SJCRH30 (cell line): ENCODE measurements around the gene FAM50B. TPM values are rescaled to one million over a fixed set of nuclear protein-coding genes. Genes with fewer than 3 reads are reported as not detected.

Source experiments
- DNase-seq, 2 experiments: peaks; one replicate each; pipeline ENCODE4 v3.0.0-alpha.2; 2015 to 2020
- H3K27ac ChIP-seq: fragments of 250-450 bp; sonication (Bioruptor Pico); 2 replicates; pipeline ENCODE4 v1.5.1; 2020; ENCODE audit warnings: mild to moderate bottlenecking, moderate library complexity
- H3K27me3 ChIP-seq: fragments of 250-450 bp; sonication (Bioruptor Pico); 2 replicates; pipeline ENCODE4 v1.5.1; 2020; ENCODE audit warnings: mild to moderate bottlenecking, moderate library complexity
- H3K36me3 ChIP-seq: fragments of 250-450 bp; sonication (Bioruptor Pico); 2 replicates; pipeline ENCODE4 v1.5.1; 2020; ENCODE audit warnings: mild to moderate bottlenecking, moderate library complexity
- H3K4me1 ChIP-seq: fragments of 250-450 bp; sonication (Bioruptor Pico); 2 replicates; pipeline ENCODE4 v1.5.1; 2020; ENCODE audit warnings: mild to moderate bottlenecking, moderate library complexity
- H3K4me3 ChIP-seq: fragments of 250-450 bp; sonication (Bioruptor Pico); 2 replicates; pipeline ENCODE4 v1.5.1; 2020; ENCODE audit warnings: mild to moderate bottlenecking, moderate library complexity
- H3K9me3 ChIP-seq: fragments of 250-450 bp; sonication (Bioruptor Pico); replicated peaks from 2 replicates; pipeline ENCODE4 v1.5.1; 2020; ENCODE audit warnings: mild to moderate bottlenecking, moderate library complexity
- total RNA-seq: library from RNA; depleted of rRNA; stranded (reverse); fragments of >200 nt; shearing (Covaris generic); gene quantifications from 2 replicates; pipeline ENCODE4 v1.2.3, GENCODE V29; 2014; rRNA removed

The FAM50B gene, protein sequence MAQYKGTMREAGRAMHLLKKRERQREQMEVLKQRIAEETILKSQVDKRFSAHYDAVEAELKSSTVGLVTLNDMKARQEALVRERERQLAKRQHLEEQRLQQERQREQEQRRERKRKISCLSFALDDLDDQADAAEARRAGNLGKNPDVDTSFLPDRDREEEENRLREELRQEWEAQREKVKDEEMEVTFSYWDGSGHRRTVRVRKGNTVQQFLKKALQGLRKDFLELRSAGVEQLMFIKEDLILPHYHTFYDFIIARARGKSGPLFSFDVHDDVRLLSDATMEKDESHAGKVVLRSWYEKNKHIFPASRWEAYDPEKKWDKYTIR
- 1.1 and 1.4 TPM in 2 replicates for total RNA-seq

DNA sequence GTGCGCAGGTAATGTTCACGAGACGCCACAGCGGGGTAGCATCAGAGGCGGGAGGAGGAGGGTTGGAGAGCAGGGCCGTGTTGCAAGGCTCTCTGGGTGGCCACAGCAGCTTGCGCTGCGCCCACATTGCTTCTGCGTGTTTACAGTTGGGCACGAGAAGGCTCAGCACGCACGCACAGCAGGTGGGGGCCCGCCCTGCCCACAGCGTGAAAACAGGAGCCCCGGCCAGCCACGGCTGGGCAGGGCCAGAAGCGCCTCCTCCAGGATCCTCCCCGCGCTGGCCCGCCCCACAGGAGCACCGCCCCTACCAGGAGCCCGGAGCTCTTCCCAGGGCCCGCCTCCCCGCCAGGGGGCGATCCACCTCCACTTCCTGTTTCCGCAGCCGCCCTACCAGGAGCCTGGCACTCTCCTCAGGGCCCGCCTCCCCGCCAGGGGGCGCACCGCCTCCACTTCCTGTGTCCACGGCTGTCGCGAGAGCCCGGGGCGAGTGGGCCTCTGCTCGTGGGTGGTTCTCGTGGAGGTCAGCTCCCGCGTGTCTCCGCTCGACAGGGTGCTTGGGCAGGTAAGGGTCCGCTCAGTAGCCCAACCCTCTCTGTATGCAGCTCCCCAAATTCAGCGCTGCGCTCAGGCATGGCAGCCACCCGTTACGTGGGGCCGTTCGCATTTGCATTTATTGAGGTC lies at the start of gene FAM50B:
TSS of gene FAM50B (plus strand) at position 449 of the 681 bp plus-strand sequence. CDS start 439 bp downstream, outside the sequence.
- peak; percentile 86 for DNase-seq
- Histone ChIP-seq H3K4me3 (peak within 1 kb of the TSS; percentile 57), H3K27ac (no peak within 1 kb of the TSS), H3K4me1 (peaks cover 4% of the 10 kb centered on the region), H3K9me3 (no peaks in the 10 kb centered on the region), H3K36me3 (no peaks in the 10 kb centered on the region), H3K27me3 (no peaks in the 10 kb centered on the region)

DNA sequence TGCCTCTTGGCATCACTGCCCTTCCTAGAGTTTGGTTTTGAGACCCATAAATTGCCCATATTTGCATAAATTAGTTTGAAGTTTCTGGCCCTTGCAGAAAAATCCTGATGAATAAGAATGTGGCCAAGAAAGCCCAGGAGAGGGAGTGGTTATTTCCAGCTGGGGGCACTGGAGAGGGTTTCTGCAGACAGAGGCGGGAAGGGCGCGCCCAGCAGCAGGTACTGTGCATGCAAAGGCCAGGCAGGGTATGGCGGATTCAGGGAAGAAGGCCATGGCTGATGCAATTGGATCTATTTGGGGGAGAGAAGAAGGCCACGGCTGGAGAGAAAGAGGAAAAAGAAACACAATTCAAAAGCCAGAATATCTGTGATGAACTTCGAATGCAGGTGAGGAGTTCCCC lies 49.5 kb upstream of the FAM50B start:
- H3K27me3 ChIP-seq = no peaks in the 10 kb centered on the region
- DNase-seq = no peak
- no peaks in the 10 kb centered on the region for H3K36me3 ChIP-seq
- no peaks in the 10 kb centered on the region for H3K9me3 ChIP-seq
- no peak overlapping the region for H3K4me3 ChIP-seq
- peaks cover 39% of the 10 kb centered on the region for H3K4me1 ChIP-seq
- no peak overlapping the region for H3K27ac ChIP-seq

DNA sequence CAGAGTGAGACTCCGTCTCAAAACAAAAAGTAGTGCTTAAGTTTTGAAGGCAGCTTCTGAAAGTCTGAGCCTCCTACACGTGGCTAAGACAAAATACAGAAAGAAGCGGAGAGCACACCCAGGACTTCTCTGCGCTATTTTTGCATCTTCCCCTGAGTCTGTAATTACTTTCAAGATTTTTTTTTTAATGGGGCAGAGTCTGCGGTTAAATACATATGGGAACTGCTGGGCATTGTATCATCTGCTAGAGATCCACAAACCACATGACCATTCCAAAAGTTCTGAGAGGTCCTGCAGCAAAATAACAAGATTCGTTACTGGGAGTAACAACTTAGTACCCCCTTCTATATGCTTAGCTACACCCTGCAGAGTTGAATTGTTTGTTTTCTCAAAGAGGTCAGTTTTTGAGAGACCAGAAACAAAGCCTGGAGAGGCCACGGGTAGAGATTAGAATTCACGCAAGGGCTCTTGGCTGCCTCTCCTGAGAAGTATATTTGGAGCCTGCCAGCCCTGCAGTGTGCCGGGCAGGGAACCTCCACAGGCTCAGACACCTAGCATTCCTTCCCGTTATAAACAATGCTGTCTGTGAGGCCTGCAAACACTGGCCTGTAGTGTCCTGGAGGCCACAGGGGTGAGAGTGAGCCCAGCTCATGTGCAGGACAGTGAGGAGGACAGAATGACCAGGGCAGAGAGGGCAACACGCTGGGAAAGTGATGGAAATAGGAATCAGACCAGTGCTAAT lies 48.2 kb upstream of the FAM50B start:
- DNase-seq = no peak
- H3K4me1 ChIP-seq = peaks cover 38% of the 10 kb centered on the region

DNA sequence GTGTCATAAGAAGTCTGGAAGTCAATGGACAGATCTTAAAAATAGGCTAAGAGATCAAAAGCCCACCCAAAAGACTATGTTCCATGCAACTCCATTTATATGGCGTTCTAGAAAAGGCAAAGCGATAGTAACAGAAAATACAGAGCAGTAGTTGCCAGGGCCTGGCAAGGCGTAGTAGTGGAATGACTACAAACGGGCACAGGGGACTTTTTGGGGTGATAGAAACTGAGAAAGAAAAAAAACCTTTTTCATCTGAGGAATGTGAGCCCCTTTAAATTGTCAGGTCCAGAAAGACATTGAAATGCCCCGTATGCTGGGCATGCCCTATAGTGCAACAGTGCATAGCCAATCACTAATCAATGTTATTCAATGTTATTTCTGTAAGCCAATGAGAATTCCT lies 47.2 kb upstream of the FAM50B start:
- peaks cover 28% of the 10 kb centered on the region for H3K4me1 ChIP-seq
- H3K27ac ChIP-seq = no peak overlapping the region
- DNase-seq = no peak
- H3K9me3 ChIP-seq = no peaks in the 10 kb centered on the region
- no peaks in the 10 kb centered on the region for H3K36me3 ChIP-seq
- no peaks in the 10 kb centered on the region for H3K27me3 ChIP-seq
- no peak overlapping the region for H3K4me3 ChIP-seq

More for the DNA sequence above, 48.2 kb upstream of the FAM50B start:
- no peak overlapping the region for H3K27ac ChIP-seq
- H3K9me3 ChIP-seq = no peaks in the 10 kb centered on the region
- H3K4me3 ChIP-seq = no peak overlapping the region
- H3K36me3 ChIP-seq = no peaks in the 10 kb centered on the region
- no peaks in the 10 kb centered on the region for H3K27me3 ChIP-seq

DNA sequence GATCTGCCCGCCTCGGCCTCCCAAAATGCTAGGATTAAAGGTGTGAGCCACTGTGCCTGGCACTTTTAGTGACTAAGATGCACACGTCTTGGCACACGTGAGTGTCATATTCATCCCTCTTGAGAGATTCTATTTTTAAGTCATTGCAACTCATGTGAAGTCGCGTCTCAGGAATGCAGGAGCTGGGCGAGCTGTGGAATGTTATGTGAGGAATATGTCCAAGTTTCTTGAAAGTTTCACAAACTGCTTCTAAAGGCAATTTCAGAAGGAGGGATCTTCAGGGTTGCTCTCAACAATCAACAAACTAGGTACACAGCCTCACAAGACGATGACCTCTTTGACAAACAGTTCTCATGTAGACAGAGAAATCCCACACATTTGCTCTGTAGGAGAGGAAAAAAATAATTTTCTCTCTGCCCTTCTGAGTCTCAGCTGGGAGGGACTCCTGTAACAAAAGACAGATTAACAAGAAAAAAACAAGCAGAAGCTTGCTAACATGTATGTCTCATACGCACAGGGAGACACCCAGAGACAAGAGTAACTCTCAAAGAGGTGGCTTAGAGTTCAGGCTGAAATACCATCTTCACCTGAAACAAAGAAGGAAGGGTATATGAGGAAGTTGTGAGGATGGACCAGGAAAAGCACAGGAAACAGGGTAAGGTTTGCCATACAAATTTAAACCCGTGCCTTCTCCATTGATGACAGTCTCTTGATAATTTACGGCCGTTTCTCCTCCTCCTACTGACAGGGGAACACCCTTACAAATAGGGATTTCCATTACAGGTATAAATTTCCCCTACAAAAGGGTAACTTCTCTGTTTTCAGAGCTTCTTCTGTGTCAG lies 45.3 kb upstream of the FAM50B start:
- Histone ChIP-seq H3K27ac (peak overlapping the region; percentile 75), H3K4me3 (no peak overlapping the region), H3K36me3 (no peaks in the 10 kb centered on the region), H3K4me1 (peaks cover 21% of the 10 kb centered on the region), H3K27me3 (no peaks in the 10 kb centered on the region), H3K9me3 (no peaks in the 10 kb centered on the region)
- DNase-seq = peak; percentile 20 to 29

DNA sequence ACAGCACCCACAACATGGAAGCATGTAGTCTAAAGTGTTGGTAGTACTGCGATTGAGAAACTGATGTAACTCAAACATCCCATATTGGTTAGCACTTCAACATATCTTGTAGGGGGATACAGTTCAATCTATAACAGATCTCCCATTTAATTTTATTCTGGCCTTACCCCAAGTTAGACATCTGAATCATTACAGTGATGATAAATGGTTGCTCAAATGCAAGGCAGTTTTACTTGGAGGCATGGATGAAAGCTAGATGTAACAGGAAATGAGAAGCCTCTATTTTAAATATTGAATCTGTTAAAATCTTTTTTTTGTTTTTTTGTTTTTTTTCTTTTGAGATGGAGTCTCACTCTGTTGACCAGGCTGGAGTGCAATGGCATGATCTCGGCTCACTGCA lies 44.2 kb upstream of the FAM50B start:
- no peaks in the 10 kb centered on the region for H3K9me3 ChIP-seq
- no peak for DNase-seq
- no peaks in the 10 kb centered on the region for H3K36me3 ChIP-seq
- H3K27me3 ChIP-seq = no peaks in the 10 kb centered on the region
- H3K27ac ChIP-seq = no peak overlapping the region
- H3K4me3 ChIP-seq = no peak overlapping the region
- H3K4me1 ChIP-seq = peaks cover 27% of the 10 kb centered on the region

DNA sequence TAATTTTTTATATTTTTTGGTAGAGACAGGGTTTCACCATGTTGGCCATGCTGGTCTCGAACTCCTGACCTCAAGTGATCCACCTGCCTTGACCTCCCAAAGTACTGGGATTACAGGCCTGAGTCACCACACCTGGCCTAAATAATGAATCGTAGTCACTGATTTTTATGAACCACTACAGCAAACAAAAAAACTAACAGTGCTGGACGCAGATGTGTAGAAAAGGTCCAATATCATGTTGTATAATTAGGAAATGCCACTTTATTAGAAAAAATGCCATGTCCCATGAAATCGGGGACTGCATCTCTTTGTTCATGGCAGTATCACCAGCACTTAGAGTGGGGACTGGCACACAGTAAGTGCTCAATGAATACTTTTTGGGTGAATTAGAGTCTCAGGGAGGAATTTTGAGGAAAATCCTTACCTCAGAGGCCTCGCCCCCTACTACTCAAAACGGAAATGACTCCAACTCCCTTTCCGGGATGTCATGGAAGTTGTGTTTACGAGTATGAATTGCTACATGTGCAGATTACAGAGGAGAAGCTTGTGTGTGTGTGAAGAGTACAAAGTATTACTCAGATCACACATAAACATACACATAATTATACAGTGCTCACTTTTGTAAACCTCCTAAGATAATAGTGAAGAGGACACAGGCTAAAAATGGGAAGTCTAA lies 43.6 kb upstream of the FAM50B start:
- DNase-seq = no peak
- no peak overlapping the region for H3K27ac ChIP-seq

DNA sequence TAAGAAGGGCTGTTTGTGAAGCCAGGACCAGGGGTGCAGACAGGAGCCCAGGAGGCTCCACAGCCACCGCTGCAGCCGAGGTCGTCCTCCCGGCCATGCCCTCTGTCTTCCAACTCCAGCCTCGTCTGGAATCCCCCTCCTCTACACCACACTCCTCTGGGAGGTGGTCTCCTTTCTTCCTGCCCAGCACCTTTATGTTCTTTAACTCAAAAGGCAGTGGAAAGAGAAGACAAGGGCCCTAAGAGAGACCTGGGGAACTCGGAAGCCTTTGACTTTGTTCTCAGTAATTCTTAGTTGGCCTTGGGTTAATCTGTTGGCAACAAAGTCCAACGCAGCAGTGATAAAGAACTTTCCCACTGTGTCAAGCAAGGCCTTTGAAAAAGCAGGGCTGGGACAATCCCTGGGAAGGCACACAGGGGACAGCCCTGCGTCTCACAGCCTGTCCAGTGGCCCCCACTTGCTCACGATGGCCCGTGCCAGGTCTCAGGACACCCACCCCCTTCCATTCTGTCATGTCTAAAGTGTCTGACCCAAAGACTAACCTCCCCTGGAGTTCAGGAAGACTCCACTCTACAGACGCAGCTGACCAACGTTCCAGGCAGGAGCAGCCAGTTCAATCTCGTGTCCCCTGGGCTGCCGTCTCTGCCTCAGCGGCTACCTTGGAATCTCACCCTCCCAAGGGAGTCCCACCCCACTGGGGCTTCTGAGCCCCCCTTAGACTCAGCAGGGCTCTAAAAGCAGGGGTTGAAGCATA lies 42.8 kb upstream of the FAM50B start:
- Histone ChIP-seq H3K27ac (no peak overlapping the region), H3K9me3 (no peaks in the 10 kb centered on the region), H3K27me3 (no peaks in the 10 kb centered on the region), H3K4me3 (no peak overlapping the region), H3K4me1 (peaks cover 27% of the 10 kb centered on the region), H3K36me3 (no peaks in the 10 kb centered on the region)
- no peak for DNase-seq

More for the DNA sequence above, 43.6 kb upstream of the FAM50B start:
- no peaks in the 10 kb centered on the region for H3K36me3 ChIP-seq
- no peak overlapping the region for H3K4me3 ChIP-seq
- no peaks in the 10 kb centered on the region for H3K9me3 ChIP-seq
- H3K27me3 ChIP-seq = no peaks in the 10 kb centered on the region
- H3K4me1 ChIP-seq = peaks cover 27% of the 10 kb centered on the region

DNA sequence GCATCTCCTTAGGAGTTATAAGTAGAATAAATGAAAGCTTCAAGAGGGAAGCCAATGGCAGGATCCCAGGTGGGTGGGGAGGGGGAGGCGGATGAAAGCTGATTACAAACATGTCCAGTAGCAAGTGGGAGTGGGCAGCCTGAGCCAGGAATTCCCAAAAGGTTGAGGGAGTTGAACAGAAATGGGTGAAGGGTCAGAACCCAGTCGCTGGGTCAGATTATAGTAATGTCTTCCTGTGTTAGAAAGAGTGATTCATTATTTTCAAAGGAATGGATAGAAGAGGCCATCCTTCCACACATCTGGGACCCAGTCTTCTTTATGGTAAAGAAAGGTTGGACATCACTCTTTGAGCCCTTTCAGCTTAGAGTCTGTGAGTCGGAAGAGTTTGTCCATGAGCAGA lies 41.0 kb upstream of the FAM50B start:
- Histone ChIP-seq H3K36me3 (no peaks in the 10 kb centered on the region), H3K4me3 (no peak overlapping the region), H3K9me3 (no peaks in the 10 kb centered on the region), H3K4me1 (peaks cover 29% of the 10 kb centered on the region), H3K27me3 (no peaks in the 10 kb centered on the region), H3K27ac (peak overlapping the region; percentile 70)
- DNase-seq = no peak

DNA sequence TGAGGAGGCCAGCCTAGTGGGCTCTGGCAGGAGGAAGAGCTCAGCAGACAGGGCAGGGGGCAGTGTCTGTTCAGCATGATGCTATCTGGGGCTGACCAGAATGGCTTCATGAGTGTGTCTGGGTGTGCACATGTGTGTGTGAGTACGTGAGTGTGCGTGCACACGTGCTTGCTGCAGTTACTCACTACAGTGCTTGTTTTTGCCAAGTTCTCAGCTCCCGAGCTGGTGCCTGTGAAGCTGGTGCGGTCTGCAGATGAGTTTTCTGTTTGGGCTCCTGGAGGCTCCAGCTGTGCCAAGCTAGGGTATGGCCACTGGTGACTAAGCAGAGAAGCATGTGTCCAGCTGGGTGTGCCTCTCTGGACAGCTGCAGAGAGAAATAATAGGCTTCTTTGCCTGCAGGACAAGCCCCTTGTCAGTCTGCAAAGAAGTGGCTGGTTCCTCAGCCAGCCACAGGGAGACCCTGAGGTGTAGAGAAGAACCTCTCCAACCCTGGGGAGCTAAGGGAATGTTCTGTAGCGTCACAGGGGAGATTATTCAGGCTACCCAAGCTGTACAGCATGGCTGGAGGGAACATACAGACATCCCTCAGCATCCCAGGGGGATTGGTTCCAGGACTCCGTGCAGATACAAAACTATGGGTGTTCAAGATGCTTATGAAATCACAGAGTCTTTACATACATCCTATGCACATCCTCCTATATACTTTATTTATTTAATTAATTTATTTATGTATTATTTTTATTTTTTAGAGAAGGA lies 40.2 kb upstream of the FAM50B start:
- H3K27me3 ChIP-seq = no peaks in the 10 kb centered on the region
- H3K36me3 ChIP-seq = no peaks in the 10 kb centered on the region
- peak overlapping the region; percentile 70 for H3K27ac ChIP-seq
- H3K4me1 ChIP-seq = peaks cover 27% of the 10 kb centered on the region
- peak; percentile 88 to 89 for DNase-seq
- no peaks in the 10 kb centered on the region for H3K9me3 ChIP-seq
- no peak overlapping the region for H3K4me3 ChIP-seq

DNA sequence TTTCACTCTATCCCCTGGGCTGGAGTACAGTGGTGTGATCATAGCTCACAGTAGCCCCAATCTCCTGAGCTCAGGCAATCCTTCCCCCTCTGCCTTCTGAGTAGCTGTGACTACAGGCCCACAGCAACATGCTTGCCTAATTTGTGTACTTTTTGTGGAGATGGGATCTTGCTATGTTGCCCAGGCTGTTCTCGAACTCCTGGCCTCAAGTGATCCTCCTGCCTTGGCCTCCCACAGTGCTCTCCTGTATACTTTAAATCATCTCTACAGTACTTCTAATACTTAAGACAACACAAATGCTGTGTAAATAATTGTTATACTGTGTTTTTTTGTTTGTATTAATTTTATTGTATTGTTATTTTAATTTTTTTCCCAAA lies 39.7 kb upstream of the FAM50B start:
- peak overlapping the region; percentile 70 for H3K27ac ChIP-seq

DNA sequence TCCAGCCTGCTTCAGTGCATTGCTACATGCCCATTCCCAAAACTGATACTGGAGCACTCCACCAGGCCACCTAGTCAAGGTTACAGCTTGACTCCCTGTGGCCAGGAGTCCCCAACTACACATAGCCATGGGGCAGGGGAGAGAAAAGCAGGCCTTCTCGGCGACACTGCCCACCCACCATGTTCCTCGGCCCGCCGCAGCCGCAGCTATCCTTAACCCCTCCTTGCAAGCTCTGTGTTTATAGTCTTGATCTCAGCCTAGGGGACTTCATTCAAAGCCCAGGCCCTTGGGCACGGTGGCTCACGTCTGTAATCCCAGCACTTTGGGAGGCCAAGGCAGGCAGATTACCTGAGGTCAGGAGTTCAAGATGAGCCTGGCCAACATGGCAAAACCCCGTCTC lies 39.2 kb upstream of the FAM50B start:
- H3K27me3 ChIP-seq = no peaks in the 10 kb centered on the region

More for the DNA sequence above, 39.7 kb upstream of the FAM50B start:
- DNase-seq = no peak
- Histone ChIP-seq H3K4me1 (peaks cover 25% of the 10 kb centered on the region), H3K9me3 (no peaks in the 10 kb centered on the region), H3K27me3 (no peaks in the 10 kb centered on the region), H3K36me3 (no peaks in the 10 kb centered on the region), H3K4me3 (no peak overlapping the region)

DNA sequence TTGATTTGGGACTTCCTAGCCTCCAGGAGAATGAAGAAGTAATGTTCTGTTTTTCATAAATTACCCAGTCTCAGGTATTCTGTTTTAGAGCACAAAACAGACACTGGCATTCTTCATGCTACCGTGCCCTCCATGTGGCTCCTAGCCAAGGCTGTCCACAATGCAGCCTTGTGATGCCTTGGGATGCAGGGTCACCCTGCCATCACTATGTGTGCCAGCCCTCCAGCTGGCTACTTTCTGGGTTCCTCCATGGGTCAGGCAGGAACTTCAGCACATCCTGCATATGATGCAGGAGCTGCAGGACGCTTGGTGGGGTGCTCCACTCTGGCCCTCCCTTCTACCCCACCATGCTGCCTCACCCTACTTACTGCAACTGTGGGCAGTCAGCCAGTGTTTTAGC lies 38.0 kb upstream of the FAM50B start:
- H3K27ac ChIP-seq = no peak overlapping the region
- H3K9me3 ChIP-seq = no peaks in the 10 kb centered on the region
- no peaks in the 10 kb centered on the region for H3K36me3 ChIP-seq
- no peak for DNase-seq
- H3K4me3 ChIP-seq = no peak overlapping the region
- H3K4me1 ChIP-seq = peaks cover 25% of the 10 kb centered on the region
- H3K27me3 ChIP-seq = no peaks in the 10 kb centered on the region

More for the DNA sequence above, 39.2 kb upstream of the FAM50B start:
- peaks cover 25% of the 10 kb centered on the region for H3K4me1 ChIP-seq
- no peak overlapping the region for H3K4me3 ChIP-seq
- no peak for DNase-seq
- no peak overlapping the region; the same call in 1 of the 2 replicates for H3K27ac ChIP-seq
- H3K9me3 ChIP-seq = no peaks in the 10 kb centered on the region
- H3K36me3 ChIP-seq = no peaks in the 10 kb centered on the region
